ENCODE measurements around the gene TBX6.
"Not testable (repeated sequence)": the region's sequence is repeated elsewhere in the genome, so short reads cannot be mapped to it uniquely, and the experiment has no call there.

TBX6 gene

GRCh38 chr16:30065943-30066760 is 25.6 kb downstream of the TBX6 start:
- no peak for DNase-seq (ENCODE audit: low read depth)

DNA sequence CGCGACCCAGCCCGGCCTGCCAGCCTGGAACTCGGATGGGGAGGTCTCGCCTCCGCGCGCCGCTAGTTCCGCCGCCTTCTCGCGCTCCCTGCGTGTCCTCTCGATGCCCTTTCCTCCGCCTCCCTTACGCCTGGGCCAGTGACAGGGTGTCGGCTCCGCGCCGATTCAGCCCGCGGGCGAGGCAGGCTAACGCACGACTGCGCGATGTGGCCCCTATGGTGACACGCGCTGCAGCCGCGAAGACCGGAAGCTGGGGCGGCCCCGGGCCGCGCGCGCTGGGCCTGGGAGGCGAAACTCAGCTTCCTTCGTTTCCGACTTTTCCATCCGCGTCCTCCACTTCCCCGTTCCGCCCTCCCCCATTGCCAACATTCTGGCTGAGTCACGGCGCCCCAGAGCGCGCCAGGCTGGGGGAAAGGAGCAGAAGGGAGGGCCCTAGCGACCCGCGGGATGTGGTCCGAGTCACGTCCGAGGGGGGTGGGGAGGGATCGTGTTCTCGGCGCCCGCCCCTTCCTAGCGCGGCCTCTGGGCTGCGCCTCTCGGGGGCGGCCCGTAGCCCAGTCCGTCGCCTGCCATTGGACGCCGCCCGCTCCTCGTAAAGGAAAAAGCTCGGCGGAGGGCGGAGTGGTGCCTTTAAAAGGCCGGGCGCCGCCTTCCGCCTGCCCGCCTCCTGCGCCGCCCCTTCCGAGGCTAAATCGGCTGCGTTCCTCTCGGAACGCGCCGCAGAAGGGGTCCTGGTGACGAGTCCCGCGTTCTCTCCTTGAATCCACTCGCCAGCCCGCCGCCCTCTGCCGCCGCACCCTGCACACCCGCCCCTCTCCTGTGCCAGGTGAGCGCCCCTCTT is 26.4 kb downstream of the TBX6 start, which contains the start of gene ALDOA:
Gene ALDOA, plus strand, starts transcription at position 659 of the 841 bp plus-strand sequence. CDS start 1,138 bp downstream, outside the sequence.
- DNase-seq (ENCODE audit: low read depth), result peak; percentile 92

GRCh38 chr16:30064729-30065101 is 27.0 kb downstream of the TBX6 start:
- DNase-seq (ENCODE audit: low read depth), result no peak

- DNase-seq (ENCODE audit: low read depth), result peak; percentile 47
Observed at GRCh38 chr16:30063893-30064728, 27.6 kb downstream of the TBX6 start.

DNA sequence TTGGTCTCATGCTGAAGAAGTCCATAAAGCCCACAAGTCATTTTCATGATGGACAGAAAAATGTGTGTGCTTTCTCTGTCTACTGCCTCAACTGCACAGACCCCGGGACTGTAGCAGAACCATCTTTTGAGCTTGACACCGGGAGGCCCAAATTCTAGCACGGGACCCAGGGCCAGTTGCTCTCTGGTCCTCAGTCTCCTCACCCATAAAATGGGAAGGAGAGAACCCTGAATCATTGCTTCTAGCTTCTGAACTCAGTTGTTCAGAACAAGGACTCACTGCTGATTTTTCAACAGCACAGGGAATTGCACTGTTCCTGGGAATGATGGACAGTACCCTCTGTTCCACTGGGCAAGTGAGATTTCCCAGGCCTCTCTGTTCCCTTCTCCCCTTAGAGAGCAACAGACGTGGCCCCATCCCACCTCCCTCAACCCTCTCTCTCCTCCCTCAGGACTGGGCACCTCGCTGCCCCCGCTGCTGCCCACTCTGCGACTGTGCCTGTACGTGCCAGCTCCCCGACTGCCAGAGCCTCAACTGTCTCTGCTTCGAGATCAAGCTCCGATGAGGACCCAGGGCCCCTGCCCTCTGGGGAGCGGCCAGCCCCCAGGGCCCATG is 28.3 kb downstream of the TBX6 start:
- no peak for DNase-seq (ENCODE audit: low read depth)

DNA sequence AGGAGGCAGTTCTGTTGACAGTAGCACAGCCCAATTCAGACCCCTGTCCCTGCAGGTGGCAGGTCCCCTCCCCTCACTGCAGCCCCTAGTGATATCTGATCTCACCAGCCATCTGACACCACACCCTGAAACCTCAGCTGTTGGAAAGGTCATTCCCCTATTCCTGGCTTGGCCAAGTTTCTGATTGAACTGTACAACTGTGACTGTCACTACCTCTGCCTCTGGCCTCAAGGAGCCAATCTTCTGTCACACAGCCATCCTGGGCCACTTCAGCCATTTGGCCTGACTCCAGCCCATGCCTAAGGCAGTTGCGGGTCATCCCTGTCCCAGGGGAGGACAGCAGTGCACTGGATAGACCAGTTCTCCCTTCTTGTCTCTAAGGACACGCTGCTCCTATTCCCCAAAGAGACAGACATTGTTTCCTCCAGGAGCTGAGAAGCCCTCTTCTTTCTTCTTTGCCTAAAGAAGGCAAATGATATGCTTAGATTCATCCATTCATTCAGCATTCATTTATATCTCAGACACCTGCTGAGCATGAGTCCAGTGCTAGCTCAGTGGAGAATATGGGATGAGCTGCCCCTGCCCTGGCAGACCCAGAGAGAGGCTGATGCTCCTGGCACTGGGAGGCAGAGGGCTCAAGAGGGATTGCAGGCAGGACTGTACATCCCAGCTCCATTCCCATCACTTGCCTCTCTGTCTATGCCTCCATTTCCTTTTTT is 30.7 kb downstream of the TBX6 start:
- no peak for DNase-seq (ENCODE audit: low read depth)

DNA sequence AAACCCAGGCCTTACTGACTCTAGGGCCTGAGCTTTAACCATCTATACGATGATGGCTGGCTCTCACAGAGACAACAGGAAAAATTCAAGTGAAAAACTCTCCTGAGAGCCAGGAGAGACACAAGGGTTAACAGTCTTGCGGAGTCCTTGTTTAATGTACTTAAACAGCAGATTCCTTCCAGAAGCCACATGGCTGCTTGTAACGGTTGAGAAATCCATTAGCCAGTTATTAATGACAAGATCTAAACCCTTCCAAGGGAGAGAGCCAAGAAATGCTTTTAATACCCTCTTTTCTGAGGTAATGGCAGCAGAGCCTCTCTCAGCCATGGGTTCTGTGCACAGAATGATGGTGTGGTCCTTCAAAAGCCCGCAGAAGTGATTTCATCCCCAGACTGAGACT is 31.4 kb downstream of the TBX6 start:
- DNase-seq (ENCODE audit: low read depth), result no peak

GRCh38 chr16:30054959-30055553 is 36.7 kb downstream of the TBX6 start:
- peak; percentile 30 for DNase-seq (ENCODE audit: low read depth)

DNA sequence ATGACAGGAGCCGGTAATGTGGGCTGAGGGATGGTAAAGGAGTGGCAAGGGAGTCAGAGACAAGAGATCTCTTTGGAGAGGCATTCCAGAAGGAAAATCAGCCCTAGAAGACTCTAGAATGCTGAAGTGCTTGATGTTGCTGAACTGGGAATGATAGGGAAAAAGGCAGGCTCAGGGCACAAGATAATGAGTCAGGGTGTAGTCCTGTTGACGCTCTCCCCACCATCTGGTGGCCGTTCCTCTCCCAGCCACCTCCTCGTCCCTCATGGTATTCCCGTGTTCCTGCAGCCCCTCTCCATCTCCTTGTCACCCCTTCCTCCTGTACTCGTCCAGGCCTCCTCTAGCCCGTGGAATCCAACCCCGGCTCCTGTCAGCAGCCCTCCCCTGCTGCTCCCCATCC is 37.3 kb downstream of the TBX6 start:
- DNase-seq (ENCODE audit: low read depth), result no peak

GRCh38 chr16:30053376-30054015 is 38.2 kb downstream of the TBX6 start:
- no peak for DNase-seq (ENCODE audit: low read depth)

GRCh38 chr16:30052671-30053372 is 38.9 kb downstream of the TBX6 start:
- peak; percentile 76 for DNase-seq (ENCODE audit: low read depth)

GRCh38 chr16:30051518-30051917 is 40.2 kb downstream of the TBX6 start:
- DNase-seq (ENCODE audit: low read depth), result no peak

- no peak for DNase-seq (ENCODE audit: low read depth)
Observed at GRCh38 chr16:30049871-30050270, 41.9 kb downstream of the TBX6 start.

- DNase-seq (ENCODE audit: low read depth), result no peak
Observed at GRCh38 chr16:30046588-30046987, 45.1 kb downstream of the TBX6 start.

GRCh38 chr16:30046178-30046577 is 45.5 kb downstream of the TBX6 start:
- DNase-seq (ENCODE audit: low read depth), result no peak

GRCh38 chr16:30041841-30042240 is 49.9 kb downstream of the TBX6 start:
- DNase-seq (ENCODE audit: low read depth), result no peak

- DNase-seq (ENCODE audit: low read depth), result not testable (repeated sequence)
Observed at GRCh38 chr16:30040690-30041089, 51.0 kb downstream of the TBX6 start.

GRCh38 chr16:30040221-30040620 is 51.5 kb downstream of the TBX6 start:
- DNase-seq (ENCODE audit: low read depth), result no peak

Measured in T follicular helper cell (primary cell).